H1 (cell line): Measurements from ENCODE around the gene ATXN7. TPM values are rescaled to one million over a fixed set of nuclear protein-coding genes. Genes with fewer than 3 reads are reported as not detected.

ENCODE experiments used
- CTCF ChIP-seq, 3 experiments: IDR thresholded peaks; 1 replicate in 2 of 3; 2 replicates in 1 of 3; pipeline versions ENCODE4 v1.5.1 to v1.6.1; 2011; ENCODE audit warnings: low read length in 3 of 3, mild to moderate bottlenecking in 3 of 3, inconsistent platforms in 2 of 3, low read depth in 1 of 3, moderate library complexity in 1 of 3; ENCODE audit not compliant: insufficient read depth in 1 of 3; ENCODE audit errors: control extremely low read depth in 1 of 3
- KDM5A ChIP-seq: fragments of 200-600 bp; IDR thresholded peaks from 2 replicates; pipeline ENCODE4 v1.7.1; 2012; ENCODE audit warnings: mild to moderate bottlenecking, low read length, inconsistent platforms, mixed read lengths
- MAFK ChIP-seq: IDR thresholded peaks from 2 replicates; pipeline ENCODE4 v1.6.1; 2012; ENCODE audit warnings: low read depth, mild to moderate bottlenecking, improper control_type of control experiment, low read length
- TAF1 ChIP-seq: IDR thresholded peaks from 2 replicates; pipeline ENCODE4 v1.6.1; 2011; ENCODE audit warnings: mild to moderate bottlenecking, low read depth, low read length
- polyA plus RNA-seq, 7 experiments: library from polyadenylated mRNA; depleted of rRNA in 3 of 7; stranded (reverse) in 5 of 7; unstranded in 2 of 7; fragments of >200 nt in 5 of 7; fragments of 200-250 nt in 2 of 7; gene quantifications; 1 replicate in 5 of 7; 2 replicates in 1 of 7; 4 replicates in 1 of 7; pipeline versions ENCODE4 v1.2.1 to v1.2.3, GENCODE V29; 2011 to 2013; ENCODE audit warnings: missing spikeins in 2 of 7, mixed read lengths in 2 of 7
- total RNA-seq: library from RNA; stranded (reverse); fragmentation: NEBNext Ultra II Directional; extraction: Animal tissue kit (Norgen Biotek cat#: 25700); gene quantifications from 2 replicates; pipeline ENCODE4 v1.2.1, GENCODE V29; 2021

ATXN7 gene
- total and polyA plus RNA-seq, 2 of the 8 experiments (the other 6 are each of a cell fraction or from before 2014, with no cell fraction given), result 15.5 to 16.8 TPM

GRCh38 chr3:64011685-64012084 lies 148.0 kb downstream of the ATXN7 start (continued):
- no peak for TF ChIP-seq CTCF (IDR thresholded peaks at IDR 0.05; ENCODE audit: control extremely low read depth in 1 of 3, insufficient read depth in 1 of 3, low read depth in 1 of 3, low read length in 3 of 3)
- TF ChIP-seq TAF1, result no peak
- no peak for TF ChIP-seq KDM5A
- no peak for TF ChIP-seq MAFK
